Measurements from ENCODE around the gene BMPER. TPM values are rescaled to one million over a fixed set of nuclear protein-coding genes. Genes with fewer than 3 reads are reported as not detected.

BMPER gene
- total and polyA plus RNA-seq, 2 experiments from 2014 or later: 40.5 to 97.3 TPM

GRCh38 chr7:34181271-34181958 lies 276.1 kb downstream of the BMPER start:
- Histone ChIP-seq H3F3A (ENCODE audit: insufficient read depth) (peaks cover 5% of the 10 kb centered on the region; the same call in 1 of the 2 replicates), H3K9ac (no peak overlapping the region), H3K9me3 (ENCODE audit: low read depth) (no peaks in the 10 kb centered on the region), H3K4me1 (ENCODE audit: insufficient read depth) (no peaks in the 10 kb centered on the region), H3K27me3 (replicated peaks; ENCODE audit: insufficient read depth) (no peaks in the 10 kb centered on the region), H3K4me3 (no peak overlapping the region), H3K9me2 (ENCODE audit: insufficient read depth) (no peaks in the 10 kb centered on the region), H3K36me3 (ENCODE audit: low read depth) (no peaks in the 10 kb centered on the region), H3K4me2 (ENCODE audit: unreplicated experiment) (no peak overlapping the region), H3K27ac (no peak overlapping the region), H3K79me2 (ENCODE audit: insufficient read depth) (no peaks in the 10 kb centered on the region), H2AFZ (no peak overlapping the region), H4K20me1 (ENCODE audit: insufficient read depth) (no peaks in the 10 kb centered on the region)
- in situ Hi-C loops (cut with MboI): no loop called here
- TF ChIP-seq EZH2 (IDR thresholded peaks at IDR 0.05; ENCODE audit: insufficient read depth, poor library complexity, severe bottlenecking): no peak
- no peak for TF ChIP-seq EZH2phosphoT487 (IDR thresholded peaks at IDR 0.05; ENCODE audit: insufficient read depth, low read depth)
- no peak for DNase-seq
- 81 to 83% methylated on average over 3 of the region's 3 CpGs for WGBS, 2 experiments (ENCODE audit: low coverage in 1 of 2, low lambda C conversion rate in 2 of 2, missing lambda C conversion rate in 2 of 2)

- H3K4me3 ChIP-seq: no peak overlapping the region
- peaks cover 5% of the 10 kb centered on the region; the same call in 1 of the 2 replicates for H3F3A ChIP-seq (ENCODE audit: insufficient read depth)
- H3K27me3 ChIP-seq (replicated peaks; ENCODE audit: insufficient read depth): no peaks in the 10 kb centered on the region
- H3K9me2 ChIP-seq (ENCODE audit: insufficient read depth): no peaks in the 10 kb centered on the region
- no peak overlapping the region for H3K9ac ChIP-seq
- H3K4me2 ChIP-seq (ENCODE audit: unreplicated experiment): no peak overlapping the region
- DNase-seq: peak; percentile 59
- no peaks in the 10 kb centered on the region for H3K9me3 ChIP-seq (ENCODE audit: low read depth)
- H3K27ac ChIP-seq: no peak overlapping the region
- H4K20me1 ChIP-seq (ENCODE audit: insufficient read depth): no peaks in the 10 kb centered on the region
- in situ Hi-C loops (cut with MboI): no loop called here
- 73 to 87% methylated on average over 1 of the region's 1 CpG for WGBS, 2 experiments (ENCODE audit: low coverage in 1 of 2, low lambda C conversion rate in 2 of 2, missing lambda C conversion rate in 2 of 2)
- H3K36me3 ChIP-seq (ENCODE audit: low read depth): no peaks in the 10 kb centered on the region
- no peak overlapping the region for H2AFZ ChIP-seq
- no peaks in the 10 kb centered on the region; the same call in 1 of the 2 replicates for H3K4me1 ChIP-seq (ENCODE audit: insufficient read depth)
- no peaks in the 10 kb centered on the region for H3K79me2 ChIP-seq (ENCODE audit: insufficient read depth)
- TF ChIP-seq EZH2 (IDR thresholded peaks at IDR 0.05; ENCODE audit: insufficient read depth, poor library complexity, severe bottlenecking) (no peak), EZH2phosphoT487 (IDR thresholded peaks at IDR 0.05; ENCODE audit: insufficient read depth, low read depth) (no peak)
Observed at GRCh38 chr7:34184466-34184865, 279.1 kb downstream of the BMPER start.

- Histone ChIP-seq H3K27me3 (replicated peaks; ENCODE audit: insufficient read depth) (no peaks in the 10 kb centered on the region), H3K9me2 (ENCODE audit: insufficient read depth) (no peaks in the 10 kb centered on the region), H3K4me3 (no peak overlapping the region), H3K4me1 (ENCODE audit: insufficient read depth) (no peaks in the 10 kb centered on the region; the same call in 1 of the 2 replicates), H3K9me3 (ENCODE audit: low read depth) (no peaks in the 10 kb centered on the region), H3K27ac (no peak overlapping the region), H4K20me1 (ENCODE audit: insufficient read depth) (no peaks in the 10 kb centered on the region), H3K4me2 (ENCODE audit: unreplicated experiment) (no peak overlapping the region), H3F3A (ENCODE audit: insufficient read depth) (peaks cover 5% of the 10 kb centered on the region; the same call in 1 of the 2 replicates), H2AFZ (no peak overlapping the region), H3K79me2 (ENCODE audit: insufficient read depth) (no peaks in the 10 kb centered on the region), H3K36me3 (ENCODE audit: low read depth) (no peaks in the 10 kb centered on the region), H3K9ac (no peak overlapping the region)
- 48 to 52% methylated on average over 2 of the region's 2 CpGs for WGBS, 2 experiments (ENCODE audit: low coverage in 1 of 2, low lambda C conversion rate in 2 of 2, missing lambda C conversion rate in 2 of 2)
- TF ChIP-seq EZH2phosphoT487 (IDR thresholded peaks at IDR 0.05; ENCODE audit: insufficient read depth, low read depth) (no peak), EZH2 (IDR thresholded peaks at IDR 0.05; ENCODE audit: insufficient read depth, poor library complexity, severe bottlenecking) (no peak)
- in situ Hi-C loops (cut with MboI): no loop called here
- DNase-seq: peak; percentile 35
Observed at GRCh38 chr7:34187798-34188307, 282.5 kb downstream of the BMPER start.

- in situ Hi-C loops (cut with MboI): no loop called here
- no peak overlapping the region for H2AFZ ChIP-seq
Observed at GRCh38 chr7:34189031-34189430, 283.7 kb downstream of the BMPER start.

More at GRCh38 chr7:34189031-34189430, 283.7 kb downstream of the BMPER start:
- no peaks in the 10 kb centered on the region; the same call in 1 of the 2 replicates for H3K4me1 ChIP-seq (ENCODE audit: insufficient read depth)
- TF ChIP-seq EZH2phosphoT487 (IDR thresholded peaks at IDR 0.05; ENCODE audit: insufficient read depth, low read depth) (no peak), EZH2 (IDR thresholded peaks at IDR 0.05; ENCODE audit: insufficient read depth, poor library complexity, severe bottlenecking) (no peak)
- no peak for DNase-seq
- H3K4me2 ChIP-seq (ENCODE audit: unreplicated experiment): no peak overlapping the region
- no peak overlapping the region for H3K4me3 ChIP-seq
- H3K9me3 ChIP-seq (ENCODE audit: low read depth): no peaks in the 10 kb centered on the region
- no peaks in the 10 kb centered on the region for H3K79me2 ChIP-seq (ENCODE audit: insufficient read depth)
- H3K36me3 ChIP-seq (ENCODE audit: low read depth): no peaks in the 10 kb centered on the region
- no peaks in the 10 kb centered on the region for H3K9me2 ChIP-seq (ENCODE audit: insufficient read depth)
- no peak overlapping the region for H3K9ac ChIP-seq
- H3K27ac ChIP-seq: no peak overlapping the region
- no peaks in the 10 kb centered on the region for H3K27me3 ChIP-seq (replicated peaks; ENCODE audit: insufficient read depth)
- 96% methylated on average over 3 of the region's 3 CpGs for WGBS, 2 experiments (ENCODE audit: low coverage in 1 of 2, low lambda C conversion rate in 2 of 2, missing lambda C conversion rate in 2 of 2)
- H4K20me1 ChIP-seq (ENCODE audit: insufficient read depth): no peaks in the 10 kb centered on the region
- H3F3A ChIP-seq (ENCODE audit: insufficient read depth): peaks cover 5% of the 10 kb centered on the region; the same call in 1 of the 2 replicates
